ENCODE data around the gene PTPRR.

The PTPRR gene

DNA sequence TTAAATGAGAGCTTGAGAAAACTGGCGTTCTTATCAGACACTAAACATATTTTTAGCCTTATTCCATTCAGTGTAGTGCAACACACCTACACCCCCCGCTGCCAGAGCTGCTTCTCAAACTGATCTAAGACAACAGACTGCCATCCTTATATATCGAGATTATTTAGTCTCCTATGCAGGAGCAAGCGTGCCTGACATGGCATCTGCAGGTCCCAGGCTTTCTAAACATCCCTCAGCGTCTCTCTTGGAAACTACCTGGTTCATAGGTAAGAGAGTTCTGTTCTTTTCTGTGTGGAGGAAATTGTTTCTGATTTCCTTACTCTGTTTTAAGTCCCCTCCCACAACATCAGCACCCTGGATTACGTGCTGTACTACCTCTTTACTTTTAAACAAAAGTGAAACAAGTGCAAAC is 166.2 kb downstream of the PTPRR start:
- TF ChIP-seq, protein P1, sequence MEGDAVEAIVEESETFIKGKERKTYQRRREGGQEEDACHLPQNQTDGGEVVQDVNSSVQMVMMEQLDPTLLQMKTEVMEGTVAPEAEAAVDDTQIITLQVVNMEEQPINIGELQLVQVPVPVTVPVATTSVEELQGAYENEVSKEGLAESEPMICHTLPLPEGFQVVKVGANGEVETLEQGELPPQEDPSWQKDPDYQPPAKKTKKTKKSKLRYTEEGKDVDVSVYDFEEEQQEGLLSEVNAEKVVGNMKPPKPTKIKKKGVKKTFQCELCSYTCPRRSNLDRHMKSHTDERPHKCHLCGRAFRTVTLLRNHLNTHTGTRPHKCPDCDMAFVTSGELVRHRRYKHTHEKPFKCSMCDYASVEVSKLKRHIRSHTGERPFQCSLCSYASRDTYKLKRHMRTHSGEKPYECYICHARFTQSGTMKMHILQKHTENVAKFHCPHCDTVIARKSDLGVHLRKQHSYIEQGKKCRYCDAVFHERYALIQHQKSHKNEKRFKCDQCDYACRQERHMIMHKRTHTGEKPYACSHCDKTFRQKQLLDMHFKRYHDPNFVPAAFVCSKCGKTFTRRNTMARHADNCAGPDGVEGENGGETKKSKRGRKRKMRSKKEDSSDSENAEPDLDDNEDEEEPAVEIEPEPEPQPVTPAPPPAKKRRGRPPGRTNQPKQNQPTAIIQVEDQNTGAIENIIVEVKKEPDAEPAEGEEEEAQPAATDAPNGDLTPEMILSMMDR (IDR thresholded peaks at IDR 0.05): no peak
- Histone ChIP-seq H3K27ac (no peak overlapping the region), H3K9ac (no peak overlapping the region), H3K27me3 (ENCODE audit: control insufficient read depth, insufficient read depth, low read length) (no peaks in the 10 kb centered on the region), H2AFZ (no peak overlapping the region), H3K4me2 (ENCODE audit: low read length) (no peak overlapping the region), H3K79me2 (no peaks in the 10 kb centered on the region), H3K36me3 (ENCODE audit: control insufficient read depth, insufficient read depth, low read length) (no peaks in the 10 kb centered on the region), H3K4me3 (ENCODE audit: low read depth, low read length) (no peak overlapping the region), H3K4me1 (no peaks in the 10 kb centered on the region), H3K9me3 (ENCODE audit: control insufficient read depth, low read length) (no peaks in the 10 kb centered on the region)

DNA sequence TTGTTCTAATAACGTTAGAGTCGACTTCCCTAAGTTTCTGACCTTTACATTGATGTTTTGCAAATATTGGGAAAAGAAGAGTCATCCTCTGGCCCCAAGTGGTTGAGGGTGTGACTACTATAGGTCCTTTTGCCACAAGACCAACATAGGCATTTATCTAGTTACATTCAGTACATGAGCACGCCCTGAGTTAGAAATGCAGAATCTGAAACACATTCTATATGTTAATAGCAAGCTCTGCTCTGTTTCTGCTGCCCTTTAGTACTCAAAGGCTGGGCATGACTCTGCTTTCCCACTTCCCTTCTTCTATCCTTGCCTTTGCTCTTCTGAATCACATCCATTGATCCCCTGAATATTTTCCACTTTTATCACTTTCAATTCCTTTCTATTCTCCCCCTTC is 168.2 kb downstream of the PTPRR start:
- no peaks in the 10 kb centered on the region for H3K9me3 ChIP-seq (ENCODE audit: control insufficient read depth, low read length)
- H3K79me2 ChIP-seq: no peaks in the 10 kb centered on the region
- H3K4me3 ChIP-seq (ENCODE audit: low read depth, low read length): no peak overlapping the region
- TF ChIP-seq, protein P1 (IDR thresholded peaks at IDR 0.05): no peak
- no peak overlapping the region for H3K4me2 ChIP-seq (ENCODE audit: low read length)
- no peaks in the 10 kb centered on the region for H3K4me1 ChIP-seq
- H3K27ac ChIP-seq: no peak overlapping the region
- no peak overlapping the region for H2AFZ ChIP-seq
- no peaks in the 10 kb centered on the region for H3K36me3 ChIP-seq (ENCODE audit: control insufficient read depth, insufficient read depth, low read length)
- H3K9ac ChIP-seq: no peak overlapping the region
- no peaks in the 10 kb centered on the region for H3K27me3 ChIP-seq (ENCODE audit: control insufficient read depth, insufficient read depth, low read length)

DNA sequence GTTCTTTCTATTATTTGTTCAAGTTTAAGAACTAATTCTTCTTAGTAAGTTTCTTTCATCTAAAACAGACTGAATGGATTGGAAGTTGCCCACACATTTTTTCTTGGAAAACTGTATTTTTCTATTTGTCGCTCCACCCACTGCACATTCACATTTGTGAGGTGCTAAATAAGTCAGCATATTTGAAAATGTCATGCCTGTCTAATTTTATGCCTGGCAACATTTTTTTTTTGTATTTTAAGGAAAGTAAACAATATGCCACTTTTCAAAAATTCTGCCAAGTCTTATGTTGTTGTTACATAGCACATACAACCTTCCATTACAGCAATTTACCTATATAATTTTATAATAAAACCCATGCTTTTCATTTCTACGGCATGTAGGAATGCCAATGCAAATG is 170.6 kb downstream of the PTPRR start:
- no peak overlapping the region for H3K27ac ChIP-seq
- no peaks in the 10 kb centered on the region for H3K79me2 ChIP-seq
- H2AFZ ChIP-seq: no peak overlapping the region
- H3K9ac ChIP-seq: no peak overlapping the region
- H3K4me2 ChIP-seq (ENCODE audit: low read length): no peak overlapping the region
- no peaks in the 10 kb centered on the region for H3K4me1 ChIP-seq
- TF ChIP-seq, protein P1 (IDR thresholded peaks at IDR 0.05): no peak
- no peak overlapping the region for H3K4me3 ChIP-seq (ENCODE audit: low read depth, low read length)
- no peaks in the 10 kb centered on the region for H3K9me3 ChIP-seq (ENCODE audit: control insufficient read depth, low read length)
- H3K27me3 ChIP-seq (ENCODE audit: control insufficient read depth, insufficient read depth, low read length): no peaks in the 10 kb centered on the region
- no peaks in the 10 kb centered on the region for H3K36me3 ChIP-seq (ENCODE audit: control insufficient read depth, insufficient read depth, low read length)

- no peak overlapping the region for H2AFZ ChIP-seq
- H3K9ac ChIP-seq: no peak overlapping the region
- H3K9me3 ChIP-seq (ENCODE audit: control insufficient read depth, low read length): no peaks in the 10 kb centered on the region
- no peaks in the 10 kb centered on the region for H3K4me1 ChIP-seq
- H3K27ac ChIP-seq: no peak overlapping the region
- no peak overlapping the region for H3K4me2 ChIP-seq (ENCODE audit: low read length)
- H3K79me2 ChIP-seq: no peaks in the 10 kb centered on the region
- H3K27me3 ChIP-seq (ENCODE audit: control insufficient read depth, insufficient read depth, low read length): no peaks in the 10 kb centered on the region
- no peaks in the 10 kb centered on the region for H3K36me3 ChIP-seq (ENCODE audit: control insufficient read depth, insufficient read depth, low read length)
- TF ChIP-seq, protein P1 (IDR thresholded peaks at IDR 0.05): no peak
- no peak overlapping the region for H3K4me3 ChIP-seq (ENCODE audit: low read depth, low read length)
These were observed 171.7 kb downstream of the PTPRR start for GRCh38 chr12:70748809-70749208.

DNA sequence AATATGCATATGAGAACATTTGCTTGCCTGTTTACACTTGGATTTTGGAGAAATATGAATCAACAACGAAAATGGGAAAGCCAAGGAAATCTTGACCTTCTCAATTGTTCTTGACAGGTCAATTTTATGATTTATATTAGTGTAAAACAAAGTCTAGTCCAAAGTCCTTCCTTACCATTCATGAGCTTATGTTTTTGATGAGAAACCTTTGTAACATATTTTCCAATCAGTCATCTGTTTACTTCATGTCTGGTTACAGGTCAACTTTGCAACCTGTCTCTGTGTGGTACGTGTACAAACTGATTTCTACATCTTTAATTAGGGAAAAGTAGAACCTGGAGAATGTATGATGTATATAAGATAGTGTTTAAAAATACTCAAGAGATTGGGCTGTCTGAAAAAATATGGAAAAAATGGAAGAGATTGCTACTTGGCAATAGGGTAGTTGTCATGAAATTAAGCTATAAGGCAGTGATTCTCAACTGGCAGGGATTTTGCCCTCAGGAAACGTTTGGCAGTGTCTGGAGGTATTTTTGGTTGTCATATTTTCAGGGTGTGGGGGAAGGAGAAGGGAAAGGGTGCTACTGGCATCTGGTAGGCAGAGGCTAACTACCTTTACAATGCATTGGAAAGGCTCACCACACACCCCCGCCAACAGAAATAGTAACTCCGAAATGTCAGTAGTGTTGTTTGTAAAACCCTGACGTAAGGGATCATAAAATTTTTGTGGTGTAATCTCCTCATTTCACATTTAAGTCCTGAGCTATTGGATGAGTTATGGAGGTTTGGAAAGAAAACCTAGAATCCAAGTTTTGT is 172.9 kb downstream of the PTPRR start:
- Histone ChIP-seq H3K36me3 (ENCODE audit: control insufficient read depth, insufficient read depth, low read length) (no peaks in the 10 kb centered on the region), H3K27me3 (ENCODE audit: control insufficient read depth, insufficient read depth, low read length) (no peaks in the 10 kb centered on the region), H3K4me2 (ENCODE audit: low read length) (no peak overlapping the region), H3K27ac (no peak overlapping the region), H3K4me1 (no peaks in the 10 kb centered on the region), H3K4me3 (ENCODE audit: low read depth, low read length) (no peak overlapping the region), H3K9ac (no peak overlapping the region), H2AFZ (no peak overlapping the region), H3K79me2 (no peaks in the 10 kb centered on the region), H3K9me3 (ENCODE audit: control insufficient read depth, low read length) (no peaks in the 10 kb centered on the region)
- TF ChIP-seq, protein P1 (IDR thresholded peaks at IDR 0.05): no peak

All from parathyroid adenoma (tissue), 2 donors.